Measurements from ENCODE around the gene ZNF878.

DNA sequence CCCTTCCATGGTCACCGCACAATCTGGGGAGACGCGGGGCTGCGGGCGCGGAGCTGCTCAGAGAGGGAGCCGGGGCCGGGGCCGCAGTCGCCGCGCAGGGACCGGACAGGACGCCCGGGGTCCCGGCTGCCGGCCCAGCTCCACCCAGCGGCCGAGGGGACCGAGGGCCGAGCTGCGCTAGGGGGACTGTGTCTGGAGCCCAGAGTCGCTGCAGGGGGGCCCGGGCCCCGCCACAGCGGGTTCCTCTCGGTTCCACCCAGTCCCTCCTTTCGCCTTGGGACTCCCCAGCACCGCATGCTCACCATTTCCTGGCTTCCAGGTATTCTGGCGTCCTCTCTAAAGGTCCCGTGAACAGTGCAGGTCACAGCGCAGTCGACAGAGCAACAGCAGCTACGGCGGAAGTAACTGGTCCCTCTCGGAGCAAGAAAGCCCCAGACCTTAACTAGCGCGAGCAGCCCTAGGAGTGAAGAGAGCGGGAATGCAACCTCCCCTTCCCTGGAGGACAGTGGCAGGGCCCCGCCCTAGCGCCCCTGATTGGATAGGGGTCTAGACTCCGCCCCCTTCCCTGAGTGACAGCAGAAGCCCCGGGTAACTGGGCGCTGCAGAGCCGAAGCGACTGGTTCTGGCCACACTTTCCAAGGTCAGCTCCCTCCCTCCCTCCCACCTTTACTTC lies at the start of gene ZNF878:
- TF ChIP-seq, protein P1, sequence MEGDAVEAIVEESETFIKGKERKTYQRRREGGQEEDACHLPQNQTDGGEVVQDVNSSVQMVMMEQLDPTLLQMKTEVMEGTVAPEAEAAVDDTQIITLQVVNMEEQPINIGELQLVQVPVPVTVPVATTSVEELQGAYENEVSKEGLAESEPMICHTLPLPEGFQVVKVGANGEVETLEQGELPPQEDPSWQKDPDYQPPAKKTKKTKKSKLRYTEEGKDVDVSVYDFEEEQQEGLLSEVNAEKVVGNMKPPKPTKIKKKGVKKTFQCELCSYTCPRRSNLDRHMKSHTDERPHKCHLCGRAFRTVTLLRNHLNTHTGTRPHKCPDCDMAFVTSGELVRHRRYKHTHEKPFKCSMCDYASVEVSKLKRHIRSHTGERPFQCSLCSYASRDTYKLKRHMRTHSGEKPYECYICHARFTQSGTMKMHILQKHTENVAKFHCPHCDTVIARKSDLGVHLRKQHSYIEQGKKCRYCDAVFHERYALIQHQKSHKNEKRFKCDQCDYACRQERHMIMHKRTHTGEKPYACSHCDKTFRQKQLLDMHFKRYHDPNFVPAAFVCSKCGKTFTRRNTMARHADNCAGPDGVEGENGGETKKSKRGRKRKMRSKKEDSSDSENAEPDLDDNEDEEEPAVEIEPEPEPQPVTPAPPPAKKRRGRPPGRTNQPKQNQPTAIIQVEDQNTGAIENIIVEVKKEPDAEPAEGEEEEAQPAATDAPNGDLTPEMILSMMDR (IDR thresholded peaks at IDR 0.05; ENCODE audit: low read length): no peak
- no peak for TF ChIP-seq EZH2 (optimal IDR thresholded peaks at IDR 0.05; ENCODE audit: low read depth, low read length)
- TF ChIP-seq EZH2phosphoT487 (IDR thresholded peaks at IDR 0.05; ENCODE audit: low read length): no peak

Measured in MM.1S (cell line).